Measurements from ENCODE around the gene PRPSAP1.

The PRPSAP1 gene

GRCh38 chr17:76276069-76276431 lies 77.7 kb downstream of the PRPSAP1 start:
- no peak for DNase-seq

- no peak for DNase-seq
Observed at GRCh38 chr17:76275382-76276068, 78.2 kb downstream of the PRPSAP1 start.

GRCh38 chr17:76274112-76274956 lies 79.4 kb downstream of the PRPSAP1 start:
- DNase-seq, result no peak

- no peak for DNase-seq
Observed at GRCh38 chr17:76273445-76274111, 80.1 kb downstream of the PRPSAP1 start.

- DNase-seq, result peak; percentile 50
Observed at GRCh38 chr17:76272541-76273444, 80.9 kb downstream of the PRPSAP1 start.

- DNase-seq, result peak; percentile 75
Observed at GRCh38 chr17:76271669-76272540, 81.8 kb downstream of the PRPSAP1 start.

- DNase-seq, result no peak
Observed at GRCh38 chr17:76270770-76271668, 82.7 kb downstream of the PRPSAP1 start.

- no peak for DNase-seq
Observed at GRCh38 chr17:76270127-76270592, 83.6 kb downstream of the PRPSAP1 start.

GRCh38 chr17:76268991-76269981 lies 84.4 kb downstream of the PRPSAP1 start:
- peak; percentile 35 for DNase-seq

- peak; percentile 86 for DNase-seq
Observed at GRCh38 chr17:76268015-76268749, 85.5 kb downstream of the PRPSAP1 start.

GRCh38 chr17:76267581-76268001 lies 86.1 kb downstream of the PRPSAP1 start:
- peak; percentile 55 for DNase-seq

- no peak for DNase-seq
Observed at GRCh38 chr17:76267051-76267576, 86.6 kb downstream of the PRPSAP1 start.

- peak; percentile 33 for DNase-seq
Observed at GRCh38 chr17:76266244-76266938, 87.3 kb downstream of the PRPSAP1 start.

- peak; percentile 54 for DNase-seq
Observed at GRCh38 chr17:76265624-76266243, 88.0 kb downstream of the PRPSAP1 start.

GRCh38 chr17:76264755-76265623 lies 88.7 kb downstream of the PRPSAP1 start, which contains the start of gene UBALD2:
UBALD2 (plus strand) TSS chr17:76265348; CDS start chr17:76265506, 158 bp downstream.
- peak; percentile 100 for DNase-seq

GRCh38 chr17:76264425-76264754 lies 89.3 kb downstream of the PRPSAP1 start:
- no peak for DNase-seq

Measured in activated CD4-positive, alpha-beta T cell treated with anti-CD3 and anti-CD28 coated beads, Interleukin-2, amount 50 U/mL, for 16 hours (primary cell).